PC-3 (cell line): ENCODE results near the gene SOX21.

ENCODE experiments used
- CTCF ChIP-seq: fragments of 300-600 bp; sonication (generic); conservative IDR thresholded peaks from 2 replicates; pipeline ENCODE4 v1.5.1; 2017; ENCODE audit warnings: antibody characterized with exemption, low read depth, mild to moderate bottlenecking, low read length
- EZH2 ChIP-seq: fragments of 300-600 bp; sonication (generic); IDR thresholded peaks from one replicate; pipeline ENCODE4 v1.6.1; 2017; ENCODE audit warnings: antibody characterized with exemption, mild to moderate bottlenecking, low read length; ENCODE audit not compliant: unreplicated experiment

DNA sequence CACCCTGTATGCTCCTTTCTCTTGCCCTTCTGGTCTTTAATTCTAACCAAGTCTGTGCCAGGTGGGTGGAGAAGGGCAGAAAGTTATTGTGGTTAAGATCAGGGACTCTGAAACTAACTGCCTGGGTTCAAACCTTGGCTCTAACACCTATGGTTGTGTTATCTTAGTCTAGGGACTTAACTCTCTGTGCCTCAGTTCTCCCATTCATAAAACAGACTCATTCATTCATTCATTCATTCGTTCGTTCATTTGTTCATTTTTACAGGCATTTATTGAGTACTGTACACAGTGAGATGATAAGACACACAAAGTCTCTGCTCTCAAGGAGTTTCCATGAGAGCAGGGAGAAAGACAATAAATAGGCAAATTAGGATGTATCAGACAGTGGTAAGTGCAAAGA lies 30.1 kb downstream of the SOX21 start:
- TF ChIP-seq CTCF: no peak
- TF ChIP-seq EZH2: no peak
